K562 (cell line): ENCODE measurements around the gene TRIOBP.

Source experiments
- EZH2 ChIP-seq: IDR thresholded peaks from 2 replicates; pipeline ENCODE4 v1.6.1; 2012; ENCODE audit warnings: low read depth, mild to moderate bottlenecking, inconsistent platforms, low read length, borderline replicate concordance
- HES1 ChIP-seq: fragments of 450-650 bp; IDR thresholded peaks from 2 replicates; pipeline ENCODE4 v1.6.1; 2016; ENCODE audit warnings: low read depth, mild to moderate bottlenecking, moderate library complexity
- MXI1 ChIP-seq: IDR thresholded peaks from 2 replicates; pipeline ENCODE4 v1.6.1; 2011; ENCODE audit warnings: low read depth, mild to moderate bottlenecking, improper control_type of control experiment, low read length
- SNAPC5 ChIP-seq: fragments of 250-450 bp; sonication (Bioruptor Pico); IDR thresholded peaks from 2 replicates; pipeline ENCODE4 v1.8.0; 2021; ENCODE audit warnings: moderate library complexity, mild to moderate bottlenecking, inconsistent platforms
- TF ChIP-seq, protein P1 (sequence below), 3 experiments: IDR thresholded peaks in 2 of 3; conservative IDR thresholded peaks in 1 of 3; 2 replicates each; pipeline ENCODE4 v1.5.1; 2011 to 2012; ENCODE audit warnings: low read length in 3 of 3, mild to moderate bottlenecking in 3 of 3, control low read depth in 2 of 3, improper control_type of control experiment in 1 of 3, inconsistent platforms in 1 of 3, low read depth in 1 of 3, mixed read lengths in 1 of 3, moderate library complexity in 1 of 3; ENCODE audit not compliant: insufficient read depth in 2 of 3

GRCh38 chr22:37714634-37715033 is 17.8 kb downstream of the TRIOBP start:
- TF ChIP-seq EZH2 (no peak), MXI1 (no peak), HES1 (no peak), SNAPC5 (CRISPR knock-in tag) (no peak)
- TF ChIP-seq, protein P1, sequence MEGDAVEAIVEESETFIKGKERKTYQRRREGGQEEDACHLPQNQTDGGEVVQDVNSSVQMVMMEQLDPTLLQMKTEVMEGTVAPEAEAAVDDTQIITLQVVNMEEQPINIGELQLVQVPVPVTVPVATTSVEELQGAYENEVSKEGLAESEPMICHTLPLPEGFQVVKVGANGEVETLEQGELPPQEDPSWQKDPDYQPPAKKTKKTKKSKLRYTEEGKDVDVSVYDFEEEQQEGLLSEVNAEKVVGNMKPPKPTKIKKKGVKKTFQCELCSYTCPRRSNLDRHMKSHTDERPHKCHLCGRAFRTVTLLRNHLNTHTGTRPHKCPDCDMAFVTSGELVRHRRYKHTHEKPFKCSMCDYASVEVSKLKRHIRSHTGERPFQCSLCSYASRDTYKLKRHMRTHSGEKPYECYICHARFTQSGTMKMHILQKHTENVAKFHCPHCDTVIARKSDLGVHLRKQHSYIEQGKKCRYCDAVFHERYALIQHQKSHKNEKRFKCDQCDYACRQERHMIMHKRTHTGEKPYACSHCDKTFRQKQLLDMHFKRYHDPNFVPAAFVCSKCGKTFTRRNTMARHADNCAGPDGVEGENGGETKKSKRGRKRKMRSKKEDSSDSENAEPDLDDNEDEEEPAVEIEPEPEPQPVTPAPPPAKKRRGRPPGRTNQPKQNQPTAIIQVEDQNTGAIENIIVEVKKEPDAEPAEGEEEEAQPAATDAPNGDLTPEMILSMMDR (IDR thresholded peaks at IDR 0.05 in 2 of 3, conservative IDR thresholded peaks at IDR 0.05 in 1 of 3; ENCODE audit: insufficient read depth in 2 of 3, low read depth in 1 of 3, low read length in 3 of 3) = no peak
